Tibial artery (tissue), 4 donors: ENCODE data around the gene NTRK2.

ENCODE experiments used
- DNase-seq, 2 donors: peaks; one replicate each; pipeline ENCODE4 v3.0.0-alpha.2; 2019
- H3K27ac ChIP-seq, 2 donors: fragments of 200-600 bp; sonication (generic) in 1 of 2; 1 replicate in 1 of 2; 2 replicates in 1 of 2; pipeline ENCODE4 v1.5.1; 2018 to 2019; ENCODE audit warnings: mild to moderate bottlenecking in 1 of 2
- H3K27me3 ChIP-seq, 2 donors: fragments of 200-600 bp; sonication (generic) in 1 of 2; one replicate each; pipeline versions ENCODE4 v1.5.1 to v1.6.0; 2016 to 2019
- H3K36me3 ChIP-seq, 3 donors: fragments of 200-600 bp; sonication (generic) in 2 of 3; one replicate each; pipeline ENCODE4 v1.5.1; 2016 to 2019; ENCODE audit warnings: mild to moderate bottlenecking in 2 of 3
- H3K4me1 ChIP-seq, 4 donors: fragments of 200-600 bp; sonication (generic) in 2 of 4; 1 replicate in 3 of 4; 2 replicates in 1 of 4; pipeline ENCODE4 v1.5.1; 2016 to 2019
- H3K4me3 ChIP-seq, 2 donors: fragments of 200-600 bp; sonication (generic) in 1 of 2; 1 replicate in 1 of 2; 2 replicates in 1 of 2; pipeline ENCODE4 v1.5.1; 2018 to 2019; ENCODE audit warnings: mild to moderate bottlenecking in 2 of 2
- H3K9me3 ChIP-seq, 3 donors: fragments of 200-600 bp; sonication (generic) in 1 of 3; one replicate each; pipeline ENCODE4 v1.5.1; 2016 to 2019
- CTCF ChIP-seq, 2 experiments: fragments of 200-600 bp in 1 of 2; fragments of 450-650 bp in 1 of 2; IDR thresholded peaks; one replicate each; pipeline ENCODE4 v1.5.1; 2017 to 2019; ENCODE audit warnings: antibody characterized with exemption in 2 of 2, mild to moderate bottlenecking in 1 of 2, moderate library complexity in 1 of 2
- intact Hi-C: fragments of 100-400 bp; cut with DNase I; formaldehyde crosslinking; loops from one replicate; pipeline ENCODE4 v1.15.0; 2023; ENCODE audit warnings: low total_unique reads

Gene NTRK2

GRCh38 chr9:84991514-84991870 is 322.0 kb downstream of the NTRK2 start:
- no peak overlapping the region for H3K27ac ChIP-seq
- intact Hi-C loops: no loop called here
- DNase-seq: no peak
- no peak overlapping the region for H3K4me3 ChIP-seq
- H3K27me3 ChIP-seq: no peaks in the 10 kb centered on the region
- no peaks in the 10 kb centered on the region for H3K9me3 ChIP-seq
- TF ChIP-seq CTCF (IDR thresholded peaks at IDR 0.05): no peak
- no peaks in the 10 kb centered on the region for H3K36me3 ChIP-seq
- H3K4me1 ChIP-seq: no peaks in the 10 kb centered on the region

DNA sequence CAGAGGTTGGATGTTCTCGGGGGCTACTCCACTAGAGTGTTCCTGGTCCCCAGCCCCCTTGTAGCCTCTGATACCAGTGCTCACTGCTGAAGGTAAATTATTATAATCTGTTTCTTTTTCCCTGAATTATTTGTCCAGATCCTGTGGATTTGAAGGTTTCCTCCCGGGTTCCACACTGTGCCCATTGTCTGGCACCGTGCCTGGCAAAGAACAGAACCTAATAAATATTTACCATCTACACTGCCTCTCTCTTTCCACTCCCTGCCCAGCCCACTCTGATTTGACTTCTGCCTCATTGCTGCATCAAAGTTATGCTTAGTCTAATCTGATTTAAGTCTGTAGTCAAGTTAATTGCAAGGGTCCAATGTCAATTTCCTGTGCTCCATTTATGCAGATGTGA is 322.9 kb downstream of the NTRK2 start:
- no peak overlapping the region for H3K4me3 ChIP-seq
- no peaks in the 10 kb centered on the region for H3K36me3 ChIP-seq
- no peaks in the 10 kb centered on the region for H3K9me3 ChIP-seq
- no peaks in the 10 kb centered on the region for H3K27me3 ChIP-seq
- H3K27ac ChIP-seq: no peak overlapping the region
- H3K4me1 ChIP-seq: no peaks in the 10 kb centered on the region
- no peak for DNase-seq
- no peak for TF ChIP-seq CTCF (IDR thresholded peaks at IDR 0.05)
- intact Hi-C loops: no loop called here

GRCh38 chr9:84993105-84993504 is 323.6 kb downstream of the NTRK2 start:
- no peaks in the 10 kb centered on the region for H3K27me3 ChIP-seq
- no peak overlapping the region for H3K4me3 ChIP-seq
- TF ChIP-seq CTCF (IDR thresholded peaks at IDR 0.05): no peak
- H3K4me1 ChIP-seq: no peaks in the 10 kb centered on the region
- no peaks in the 10 kb centered on the region for H3K36me3 ChIP-seq
- H3K27ac ChIP-seq: no peak overlapping the region
- DNase-seq: no peak
- intact Hi-C loops: no loop called here
- H3K9me3 ChIP-seq: no peaks in the 10 kb centered on the region

- no peak for DNase-seq
- intact Hi-C loops: no loop called here
- no peaks in the 10 kb centered on the region for H3K9me3 ChIP-seq
- no peaks in the 10 kb centered on the region for H3K4me1 ChIP-seq
- no peak overlapping the region for H3K27ac ChIP-seq
- H3K27me3 ChIP-seq: no peaks in the 10 kb centered on the region
- H3K36me3 ChIP-seq: peaks cover 0 to 6% (median 0%) of the 10 kb centered on the region in 3 donors
- no peak overlapping the region for H3K4me3 ChIP-seq
- no peak for TF ChIP-seq CTCF (IDR thresholded peaks at IDR 0.05)
These were observed 326.5 kb downstream of the NTRK2 start for GRCh38 chr9:84996029-84996428.

DNA sequence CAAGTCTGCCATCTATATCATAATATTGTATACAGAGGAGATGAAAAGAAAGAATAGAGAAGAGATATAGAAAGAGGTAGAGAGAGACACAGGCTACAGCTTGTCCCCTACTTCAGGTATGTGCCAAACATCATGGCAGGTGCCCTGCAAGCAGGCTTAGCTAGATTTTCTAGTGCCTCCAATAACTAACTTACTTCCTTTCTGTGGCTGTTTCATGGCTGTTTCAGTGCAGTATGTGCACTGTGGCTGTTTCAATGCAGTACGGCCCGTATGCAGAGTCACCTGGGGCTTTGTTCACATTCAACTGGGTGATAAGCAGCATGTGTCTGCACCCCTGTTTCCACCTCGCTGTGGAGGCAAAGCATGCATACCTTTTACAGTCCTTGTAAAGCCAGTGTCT is 327.2 kb downstream of the NTRK2 start:
- Histone ChIP-seq H3K4me1 (no peaks in the 10 kb centered on the region), H3K36me3 (peaks cover 0 to 6% (median 0%) of the 10 kb centered on the region in 3 donors), H3K9me3 (no peaks in the 10 kb centered on the region), H3K27me3 (no peaks in the 10 kb centered on the region), H3K27ac (no peak overlapping the region), H3K4me3 (no peak overlapping the region)
- no peak for DNase-seq
- TF ChIP-seq CTCF (IDR thresholded peaks at IDR 0.05): no peak
- intact Hi-C loops: no loop called here

- no peak for DNase-seq
- H3K36me3 ChIP-seq: peaks cover 0 to 6% (median 0%) of the 10 kb centered on the region in 3 donors
- no peak overlapping the region for H3K27ac ChIP-seq
- no peaks in the 10 kb centered on the region for H3K27me3 ChIP-seq
- H3K4me1 ChIP-seq: no peaks in the 10 kb centered on the region
- no peak overlapping the region for H3K4me3 ChIP-seq
- no peaks in the 10 kb centered on the region for H3K9me3 ChIP-seq
- TF ChIP-seq CTCF (IDR thresholded peaks at IDR 0.05): no peak
- intact Hi-C loops: no loop called here
These were observed 327.9 kb downstream of the NTRK2 start for GRCh38 chr9:84997472-84997871.
